ENCODE results near the gene LYPD6B.
A peak's percentile ranks its signal among the peaks of the same experiment; 100 is the strongest.
"Not testable (repeated sequence)": the region's sequence is repeated elsewhere in the genome, so short reads cannot be mapped to it uniquely, and the experiment has no call there.

LYPD6B gene

DNA sequence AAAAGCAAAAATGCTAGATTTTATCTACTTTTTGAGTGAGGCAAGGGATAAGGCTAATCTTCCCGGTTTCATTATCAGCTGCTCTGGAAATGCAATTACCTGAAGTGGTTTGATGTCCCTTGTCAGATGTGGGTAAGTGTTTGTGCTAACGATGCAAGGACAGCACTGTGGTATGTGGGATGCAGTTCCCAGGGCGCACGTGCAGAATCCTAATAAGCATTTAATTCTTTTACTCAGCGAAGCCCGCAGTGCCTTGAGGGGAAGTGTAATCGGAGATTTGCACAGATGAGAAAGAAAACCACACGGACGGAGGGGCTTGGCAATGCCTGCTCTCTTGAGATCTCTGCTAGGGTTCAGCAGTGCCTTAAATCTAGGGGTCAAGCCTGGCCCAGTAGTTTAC is 183.4 kb downstream of the LYPD6B start:
- peak; percentile 2 for DNase-seq

DNA sequence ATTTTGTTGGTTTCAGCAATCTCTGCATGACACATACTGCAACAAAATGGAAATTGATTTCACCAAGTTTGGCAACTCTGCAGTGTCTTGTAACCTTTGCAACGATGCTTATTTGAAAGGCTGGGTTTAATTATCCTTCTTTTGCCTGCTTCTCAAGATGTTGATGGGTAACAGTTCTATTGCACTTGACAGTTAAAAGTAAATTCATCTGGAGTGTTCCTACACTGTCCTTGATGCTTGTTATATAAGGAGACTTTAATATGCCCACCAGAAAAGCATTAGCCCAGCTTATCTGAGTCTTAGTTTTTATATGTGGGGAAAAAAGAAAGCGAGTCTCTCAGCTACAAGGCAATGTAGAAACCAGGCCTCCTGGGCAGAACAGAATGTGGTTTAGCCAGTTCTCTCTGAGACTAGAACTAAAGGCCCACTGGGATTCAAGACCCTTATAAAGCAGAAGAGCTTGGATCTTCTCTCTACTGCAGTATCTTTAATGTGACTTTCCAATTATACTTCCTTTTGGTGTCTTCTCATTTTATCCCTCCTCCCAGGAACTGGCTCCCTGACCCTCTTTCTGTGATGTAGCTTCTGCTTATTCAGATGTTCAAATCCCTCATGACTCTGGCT is 185.1 kb downstream of the LYPD6B start:
- DNase-seq: no peak

DNA sequence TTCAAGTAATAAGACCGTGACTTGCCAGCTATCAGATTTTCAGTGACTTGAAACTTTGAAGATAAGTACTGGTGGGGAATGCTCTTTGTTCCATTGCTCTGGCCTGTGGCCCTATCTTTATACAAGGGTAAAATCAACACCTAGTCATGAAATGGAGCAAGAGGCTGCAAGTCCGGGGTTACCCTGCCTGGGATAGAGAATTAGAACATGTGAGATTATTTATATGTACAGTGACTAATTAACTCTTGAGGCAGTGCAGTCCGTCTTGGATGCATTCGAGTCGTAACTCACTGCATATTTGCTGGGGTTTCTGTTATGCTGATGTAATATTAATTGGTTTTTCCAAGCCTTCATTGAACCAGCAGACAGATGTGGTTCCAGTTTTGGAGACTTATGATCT is 186.0 kb downstream of the LYPD6B start:
- DNase-seq: no peak

DNA sequence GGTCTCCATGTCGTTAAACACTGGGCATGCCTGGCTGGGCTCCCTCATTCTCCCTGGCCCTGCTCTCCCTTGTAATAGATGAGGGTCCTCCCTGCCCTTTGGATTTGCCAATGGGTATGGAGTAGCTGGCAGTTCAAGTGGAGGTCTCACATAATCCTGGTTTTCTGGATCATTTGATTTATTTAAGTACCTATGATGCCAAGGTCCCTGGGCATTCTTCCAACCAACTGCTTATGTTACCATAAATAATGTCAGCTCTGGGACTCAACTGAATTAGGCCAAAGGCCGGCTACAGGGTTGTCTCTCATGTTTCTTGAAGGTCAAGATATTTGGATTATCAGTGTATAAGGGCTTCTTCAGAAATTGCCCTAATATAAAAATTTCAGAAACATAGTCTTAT is 186.9 kb downstream of the LYPD6B start:
- DNase-seq: no peak

DNA sequence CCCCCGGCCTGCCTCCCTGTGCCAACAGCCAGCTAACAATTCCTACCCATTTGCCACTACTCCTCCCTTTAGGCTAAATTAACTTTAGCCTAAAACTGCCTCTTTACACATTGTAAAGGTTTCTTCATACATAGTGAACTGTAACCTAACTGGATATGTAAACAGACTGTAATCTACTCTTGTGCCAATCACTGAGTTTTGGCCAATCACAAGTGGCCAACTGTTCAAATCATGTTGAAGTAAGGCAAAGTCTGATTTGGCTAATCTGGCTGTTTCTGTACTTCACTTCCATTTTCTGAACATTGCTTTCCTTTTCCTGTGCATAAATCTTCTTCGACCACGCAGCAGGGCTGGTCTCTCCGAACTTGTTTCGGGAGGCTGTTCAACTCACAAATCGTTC is 188.3 kb downstream of the LYPD6B start:
- DNase-seq: no peak

GRCh38 chr2:149235816-149236375 is 197.4 kb downstream of the LYPD6B start:
- DNase-seq: no peak

GRCh38 chr2:149236410-149236809 is 197.9 kb downstream of the LYPD6B start:
- no peak for DNase-seq

DNA sequence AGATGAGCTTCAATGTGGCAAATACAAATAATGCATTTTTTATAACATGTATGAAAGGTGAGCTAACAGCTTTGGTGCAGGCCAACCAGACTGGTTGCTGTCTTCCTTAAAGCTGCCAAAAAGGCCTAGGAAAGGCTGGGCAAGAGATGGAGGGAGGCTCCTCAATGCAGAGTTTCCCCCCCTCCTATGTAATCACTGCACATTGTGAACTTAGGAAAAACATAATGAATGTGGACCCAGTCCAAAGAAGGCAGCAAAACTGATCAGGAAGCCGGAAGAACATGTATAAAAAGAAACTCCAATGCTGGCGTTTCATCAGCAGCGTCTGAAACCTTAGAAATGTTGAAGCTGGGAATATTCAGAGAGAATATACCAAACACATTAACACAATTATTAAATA is 207.7 kb downstream of the LYPD6B start:
- no peak for DNase-seq

DNA sequence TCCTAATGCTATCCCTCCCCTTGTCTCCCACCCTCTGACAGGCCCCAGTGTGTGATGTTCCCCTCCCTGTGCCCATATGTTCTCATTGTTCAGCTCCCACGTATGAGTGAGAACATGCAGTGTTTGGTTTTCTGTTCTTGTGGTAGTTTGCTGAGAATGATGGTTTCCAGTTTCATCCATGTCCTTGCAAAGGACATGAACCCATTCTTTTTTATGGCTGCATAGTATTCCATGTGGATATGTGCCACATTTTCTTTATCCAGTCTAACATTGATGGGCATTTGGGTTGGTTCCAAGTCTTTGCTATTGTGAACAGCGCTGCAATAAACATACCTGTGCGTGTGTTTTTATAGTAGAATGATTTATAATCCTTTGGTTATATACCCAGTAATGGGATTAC is 212.9 kb downstream of the LYPD6B start:
- not testable (repeated sequence) for DNase-seq

GRCh38 chr2:149256877-149257276 is 218.4 kb downstream of the LYPD6B start:
- DNase-seq: not testable (repeated sequence)

GRCh38 chr2:149258531-149258930 is 220.0 kb downstream of the LYPD6B start:
- no peak for DNase-seq

DNA sequence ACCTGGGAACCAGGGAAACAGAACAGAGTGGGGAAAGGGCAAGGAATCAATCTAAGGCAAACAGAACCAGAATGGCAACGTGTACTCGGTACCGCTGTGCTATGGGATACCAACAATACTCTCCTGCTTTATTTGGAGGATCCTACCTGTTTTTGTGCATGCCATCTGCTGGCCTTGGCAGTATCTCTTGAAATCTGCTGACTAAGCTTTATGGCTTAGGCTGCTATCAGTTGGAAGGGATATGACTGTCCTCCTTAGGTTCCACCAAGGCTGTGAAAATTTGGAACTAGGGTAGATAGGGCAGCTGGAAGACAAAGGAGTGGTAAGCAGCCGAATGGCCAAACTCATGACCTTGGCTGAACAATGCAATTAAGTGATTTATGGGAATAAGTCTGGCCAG is 220.6 kb downstream of the LYPD6B start:
- no peak for DNase-seq

GRCh38 chr2:149261692-149262091 is 223.2 kb downstream of the LYPD6B start:
- DNase-seq: no peak
